ENCODE data around the gene CHCHD3. TPM values are rescaled to one million over a fixed set of nuclear protein-coding genes. Genes with fewer than 3 reads are reported as not detected.

CHCHD3 gene
- polyA plus RNA-seq, 1 donor: 56.8 TPM

GRCh38 chr7:132773527-132773956 is 308.3 kb downstream of the CHCHD3 start:
- WGBS (ENCODE audit: insufficient coverage, low lambda C conversion rate): 88% methylated on average over 4 of the region's 5 CpGs
- Histone ChIP-seq H3K36me3 (ENCODE audit: control insufficient read depth, insufficient read depth, low read length) (no peaks in the 10 kb centered on the region), H3K27me3 (ENCODE audit: control insufficient read depth, insufficient read depth, low read length) (peaks cover 3% of the 10 kb centered on the region), H3K4me1 (ENCODE audit: control insufficient read depth, insufficient read depth, low read length) (no peaks in the 10 kb centered on the region), H3K9me3 (ENCODE audit: control insufficient read depth, low read depth, low read length) (no peaks in the 10 kb centered on the region), H3K27ac (ENCODE audit: low read length) (no peak overlapping the region), H3K4me3 (ENCODE audit: low read length) (no peak overlapping the region)
- no peak for DNase-seq

- WGBS (ENCODE audit: insufficient coverage, low lambda C conversion rate): no CpG with 5 or more reads among the region's 6 CpGs
- peaks cover 3% of the 10 kb centered on the region for H3K27me3 ChIP-seq (ENCODE audit: control insufficient read depth, insufficient read depth, low read length)
- DNase-seq: no peak
These were observed 310.6 kb downstream of the CHCHD3 start for GRCh38 chr7:132771301-132771730.

GRCh38 chr7:132770055-132770454 is 311.8 kb downstream of the CHCHD3 start:
- Histone ChIP-seq H3K27ac (ENCODE audit: low read length) (no peak overlapping the region), H3K4me3 (ENCODE audit: low read length) (no peak overlapping the region), H3K9me3 (ENCODE audit: control insufficient read depth, low read depth, low read length) (no peaks in the 10 kb centered on the region), H3K36me3 (ENCODE audit: control insufficient read depth, insufficient read depth, low read length) (no peaks in the 10 kb centered on the region), H3K27me3 (ENCODE audit: control insufficient read depth, insufficient read depth, low read length) (no peaks in the 10 kb centered on the region), H3K4me1 (ENCODE audit: control insufficient read depth, insufficient read depth, low read length) (no peaks in the 10 kb centered on the region)
- no CpG with 5 or more reads among the region's 2 CpGs for WGBS (ENCODE audit: insufficient coverage, low lambda C conversion rate)
- DNase-seq: no peak

More at GRCh38 chr7:132771301-132771730, 310.6 kb downstream of the CHCHD3 start:
- no peaks in the 10 kb centered on the region for H3K9me3 ChIP-seq (ENCODE audit: control insufficient read depth, low read depth, low read length)
- H3K36me3 ChIP-seq (ENCODE audit: control insufficient read depth, insufficient read depth, low read length): no peaks in the 10 kb centered on the region
- no peak overlapping the region for H3K4me3 ChIP-seq (ENCODE audit: low read length)
- H3K4me1 ChIP-seq (ENCODE audit: control insufficient read depth, insufficient read depth, low read length): no peaks in the 10 kb centered on the region
- H3K27ac ChIP-seq (ENCODE audit: low read length): no peak overlapping the region

- DNase-seq: no peak
- Histone ChIP-seq H3K27me3 (ENCODE audit: control insufficient read depth, insufficient read depth, low read length) (no peaks in the 10 kb centered on the region), H3K9me3 (ENCODE audit: control insufficient read depth, low read depth, low read length) (no peaks in the 10 kb centered on the region), H3K4me1 (ENCODE audit: control insufficient read depth, insufficient read depth, low read length) (no peaks in the 10 kb centered on the region), H3K27ac (ENCODE audit: low read length) (no peak overlapping the region), H3K4me3 (ENCODE audit: low read length) (no peak overlapping the region), H3K36me3 (ENCODE audit: control insufficient read depth, insufficient read depth, low read length) (no peaks in the 10 kb centered on the region)
- 80% methylated on average over 1 of the region's 2 CpGs for WGBS (ENCODE audit: insufficient coverage, low lambda C conversion rate)
These were observed 312.6 kb downstream of the CHCHD3 start for GRCh38 chr7:132769280-132769679.

GRCh38 chr7:132768099-132768498 is 313.8 kb downstream of the CHCHD3 start:
- Histone ChIP-seq H3K4me3 (ENCODE audit: low read length) (no peak overlapping the region), H3K27ac (ENCODE audit: low read length) (no peak overlapping the region), H3K4me1 (ENCODE audit: control insufficient read depth, insufficient read depth, low read length) (no peaks in the 10 kb centered on the region), H3K27me3 (ENCODE audit: control insufficient read depth, insufficient read depth, low read length) (no peaks in the 10 kb centered on the region), H3K36me3 (ENCODE audit: control insufficient read depth, insufficient read depth, low read length) (no peaks in the 10 kb centered on the region), H3K9me3 (ENCODE audit: control insufficient read depth, low read depth, low read length) (no peaks in the 10 kb centered on the region)
- DNase-seq: no peak
- no CpG with 5 or more reads among the region's 3 CpGs for WGBS (ENCODE audit: insufficient coverage, low lambda C conversion rate)

- H3K9me3 ChIP-seq (ENCODE audit: control insufficient read depth, low read depth, low read length): no peaks in the 10 kb centered on the region
- H3K27ac ChIP-seq (ENCODE audit: low read length): no peak overlapping the region
- no peaks in the 10 kb centered on the region for H3K4me1 ChIP-seq (ENCODE audit: control insufficient read depth, insufficient read depth, low read length)
- DNase-seq: no peak
- H3K36me3 ChIP-seq (ENCODE audit: control insufficient read depth, insufficient read depth, low read length): no peaks in the 10 kb centered on the region
- peaks cover 4% of the 10 kb centered on the region for H3K27me3 ChIP-seq (ENCODE audit: control insufficient read depth, insufficient read depth, low read length)
- WGBS (ENCODE audit: insufficient coverage, low lambda C conversion rate): no CpG with 5 or more reads among the region's 5 CpGs
- no peak overlapping the region for H3K4me3 ChIP-seq (ENCODE audit: low read length)
These were observed 314.5 kb downstream of the CHCHD3 start for GRCh38 chr7:132767378-132767777.

GRCh38 chr7:132766660-132767059 is 315.2 kb downstream of the CHCHD3 start:
- Histone ChIP-seq H3K4me1 (ENCODE audit: control insufficient read depth, insufficient read depth, low read length) (no peaks in the 10 kb centered on the region), H3K9me3 (ENCODE audit: control insufficient read depth, low read depth, low read length) (no peaks in the 10 kb centered on the region), H3K27me3 (ENCODE audit: control insufficient read depth, insufficient read depth, low read length) (peaks cover 4% of the 10 kb centered on the region), H3K4me3 (ENCODE audit: low read length) (no peak overlapping the region), H3K36me3 (ENCODE audit: control insufficient read depth, insufficient read depth, low read length) (no peaks in the 10 kb centered on the region), H3K27ac (ENCODE audit: low read length) (no peak overlapping the region)
- no CpG with 5 or more reads among the region's 1 CpG for WGBS (ENCODE audit: insufficient coverage, low lambda C conversion rate)
- no peak for DNase-seq

- Histone ChIP-seq H3K9me3 (ENCODE audit: control insufficient read depth, low read depth, low read length) (no peaks in the 10 kb centered on the region), H3K27ac (ENCODE audit: low read length) (no peak overlapping the region), H3K4me3 (ENCODE audit: low read length) (no peak overlapping the region), H3K36me3 (ENCODE audit: control insufficient read depth, insufficient read depth, low read length) (no peaks in the 10 kb centered on the region), H3K4me1 (ENCODE audit: control insufficient read depth, insufficient read depth, low read length) (no peaks in the 10 kb centered on the region), H3K27me3 (ENCODE audit: control insufficient read depth, insufficient read depth, low read length) (peaks cover 4% of the 10 kb centered on the region)
- WGBS (ENCODE audit: insufficient coverage, low lambda C conversion rate): no CpG with 5 or more reads among the region's 11 CpGs
- DNase-seq: no peak
These were observed 316.0 kb downstream of the CHCHD3 start for GRCh38 chr7:132765861-132766260.

- H3K27ac ChIP-seq (ENCODE audit: low read length): no peak overlapping the region
- DNase-seq: no peak
- H3K36me3 ChIP-seq (ENCODE audit: control insufficient read depth, insufficient read depth, low read length): no peaks in the 10 kb centered on the region
- H3K9me3 ChIP-seq (ENCODE audit: control insufficient read depth, low read depth, low read length): no peaks in the 10 kb centered on the region
- H3K27me3 ChIP-seq (ENCODE audit: control insufficient read depth, insufficient read depth, low read length): peaks cover 4% of the 10 kb centered on the region
- no peak overlapping the region for H3K4me3 ChIP-seq (ENCODE audit: low read length)
- H3K4me1 ChIP-seq (ENCODE audit: control insufficient read depth, insufficient read depth, low read length): no peaks in the 10 kb centered on the region
- 100% methylated on average over 2 of the region's 5 CpGs for WGBS (ENCODE audit: insufficient coverage, low lambda C conversion rate)
These were observed 317.1 kb downstream of the CHCHD3 start for GRCh38 chr7:132764762-132765161.

GRCh38 chr7:132760866-132761265 is 321.0 kb downstream of the CHCHD3 start:
- Histone ChIP-seq H3K4me1 (ENCODE audit: control insufficient read depth, insufficient read depth, low read length) (no peaks in the 10 kb centered on the region), H3K4me3 (ENCODE audit: low read length) (no peak overlapping the region), H3K27me3 (ENCODE audit: control insufficient read depth, insufficient read depth, low read length) (peaks cover 6% of the 10 kb centered on the region), H3K36me3 (ENCODE audit: control insufficient read depth, insufficient read depth, low read length) (no peaks in the 10 kb centered on the region), H3K9me3 (ENCODE audit: control insufficient read depth, low read depth, low read length) (no peaks in the 10 kb centered on the region), H3K27ac (ENCODE audit: low read length) (no peak overlapping the region)
- 0% methylated on average over 1 of the region's 7 CpGs for WGBS (ENCODE audit: insufficient coverage, low lambda C conversion rate)
- DNase-seq: no peak

GRCh38 chr7:132760244-132760623 is 321.7 kb downstream of the CHCHD3 start:
- no peak overlapping the region for H3K4me3 ChIP-seq (ENCODE audit: low read length)
- H3K36me3 ChIP-seq (ENCODE audit: control insufficient read depth, insufficient read depth, low read length): no peaks in the 10 kb centered on the region
- H3K4me1 ChIP-seq (ENCODE audit: control insufficient read depth, insufficient read depth, low read length): no peaks in the 10 kb centered on the region
- peaks cover 6% of the 10 kb centered on the region for H3K27me3 ChIP-seq (ENCODE audit: control insufficient read depth, insufficient read depth, low read length)
- DNase-seq: no peak
- no peaks in the 10 kb centered on the region for H3K9me3 ChIP-seq (ENCODE audit: control insufficient read depth, low read depth, low read length)
- 100% methylated on average over 1 of the region's 2 CpGs for WGBS (ENCODE audit: insufficient coverage, low lambda C conversion rate)
- no peak overlapping the region for H3K27ac ChIP-seq (ENCODE audit: low read length)
